BLaER1 treated with 17β-estradiol and CSF1 and Interleukin-3, amounts not matched to agents 10 nM and 100 nM (cell line): ENCODE measurements around the gene HOXA10.

Experiments
- H3K27ac ChIP-seq, 11 experiments: shearing (Covaris generic); formaldehyde crosslinking; 2 replicates each; pipeline ENCODE4 v1.8.1; 2022
- H3K27me3 ChIP-seq, 11 experiments: shearing (Covaris generic); formaldehyde crosslinking; 2 replicates each; pipeline ENCODE4 v1.8.1; 2022
- H3K36me3 ChIP-seq, 11 experiments: shearing (Covaris generic); formaldehyde crosslinking; 2 replicates each; pipeline ENCODE4 v1.8.1; 2022
- H3K4me1 ChIP-seq, 10 experiments: shearing (Covaris generic); formaldehyde crosslinking; 2 replicates each; pipeline ENCODE4 v1.8.1; 2022
- H3K4me2 ChIP-seq, 11 experiments: shearing (Covaris generic); formaldehyde crosslinking; 2 replicates each; pipeline ENCODE4 v1.8.1; 2022
- H3K4me3 ChIP-seq, 10 experiments: shearing (Covaris generic); formaldehyde crosslinking; 2 replicates each; pipeline ENCODE4 v1.8.1; 2022
- H3K9ac ChIP-seq, 11 experiments: shearing (Covaris generic); formaldehyde crosslinking; 2 replicates each; pipeline ENCODE4 v1.8.1; 2022
- H3K9me3 ChIP-seq, 11 experiments: shearing (Covaris generic); formaldehyde crosslinking; replicated peaks in 1 of 11; 2 replicates each; pipeline ENCODE4 v1.8.1; 2022
- H4K20me1 ChIP-seq, 11 experiments: shearing (Covaris generic); formaldehyde crosslinking; 2 replicates each; pipeline ENCODE4 v1.8.1; 2022
- Cebpa-rat ChIP-seq, 11 experiments: shearing (Covaris generic); IDR thresholded peaks; 2 replicates each; pipeline ENCODE4 v1.8.1; 2022

Gene HOXA10

DNA sequence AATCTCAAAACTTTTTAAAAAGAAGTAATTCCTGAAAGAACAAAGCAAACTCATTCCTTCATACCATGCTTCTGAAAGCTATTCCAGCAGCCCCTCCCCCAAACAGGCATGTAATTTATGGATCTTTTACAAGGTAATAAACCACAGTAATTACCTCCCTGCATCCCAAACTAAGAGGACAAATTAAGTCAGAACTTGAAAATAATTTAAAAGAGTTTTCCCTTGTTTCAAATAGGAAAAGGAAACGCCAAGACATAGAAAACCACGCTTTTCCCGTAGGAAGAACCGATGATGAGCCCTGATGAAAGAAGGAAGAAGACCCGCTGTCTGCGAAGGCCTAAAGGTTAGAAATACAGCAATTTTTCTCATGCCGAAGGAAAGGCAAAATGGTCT lies 52.4 kb downstream of the HOXA10 start:
- no peak overlapping the region for H3K4me3 ChIP-seq
- H3K4me1 ChIP-seq: no peaks in the 10 kb centered on the region
- H3K36me3 ChIP-seq: no peaks in the 10 kb centered on the region
- no peak for TF ChIP-seq Cebpa-rat (IDR thresholded peaks at IDR 0.05)
- no peak overlapping the region for H3K4me2 ChIP-seq
- H3K27me3 ChIP-seq: no peaks in the 10 kb centered on the region
- H3K9ac ChIP-seq: no peak overlapping the region
- H3K9me3 ChIP-seq: peaks cover 0 to 19% (median 10%) of the 10 kb centered on the region in 11 experiments; a peak in 10 of 22 replicates
- H3K27ac ChIP-seq: no peak overlapping the region
- no peaks in the 10 kb centered on the region for H4K20me1 ChIP-seq
